ENCODE data around the gene LAGE3. TPM values are rescaled to one million over a fixed set of nuclear protein-coding genes. Genes with fewer than 3 reads are reported as not detected.

LAGE3 gene
- total RNA-seq, 1 donor: 19.1 TPM

DNA sequence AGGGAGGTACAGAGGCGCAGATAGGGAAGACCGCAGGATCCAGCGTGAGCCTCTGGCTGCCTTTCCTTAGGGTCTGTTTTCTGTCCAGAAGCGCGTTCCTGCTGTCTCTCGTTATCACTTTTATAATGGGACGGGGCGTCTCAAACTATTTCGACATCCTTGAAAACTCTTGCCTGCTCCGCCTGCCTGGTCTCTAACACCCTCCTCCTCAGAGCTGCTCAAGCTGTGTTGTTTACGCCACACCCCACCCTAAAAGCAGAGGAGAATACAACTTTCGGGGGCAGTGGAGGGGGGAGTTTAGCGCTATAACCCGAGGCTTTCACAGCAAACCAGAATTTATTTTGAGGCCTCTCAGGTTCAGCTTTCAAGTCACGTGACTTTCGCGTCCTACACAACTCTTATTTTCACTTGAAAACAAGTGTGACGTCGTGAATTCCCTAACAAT is 37.6 kb upstream of the LAGE3 start:
- DNase-seq (ENCODE audit: low read depth): peak; percentile 88
- peak overlapping the region; percentile 54 for H3K4me3 ChIP-seq (ENCODE audit: low read depth, low read length)
- TF ChIP-seq CTCF (IDR thresholded peaks at IDR 0.05; ENCODE audit: insufficient read depth, low read length): no peak

DNA sequence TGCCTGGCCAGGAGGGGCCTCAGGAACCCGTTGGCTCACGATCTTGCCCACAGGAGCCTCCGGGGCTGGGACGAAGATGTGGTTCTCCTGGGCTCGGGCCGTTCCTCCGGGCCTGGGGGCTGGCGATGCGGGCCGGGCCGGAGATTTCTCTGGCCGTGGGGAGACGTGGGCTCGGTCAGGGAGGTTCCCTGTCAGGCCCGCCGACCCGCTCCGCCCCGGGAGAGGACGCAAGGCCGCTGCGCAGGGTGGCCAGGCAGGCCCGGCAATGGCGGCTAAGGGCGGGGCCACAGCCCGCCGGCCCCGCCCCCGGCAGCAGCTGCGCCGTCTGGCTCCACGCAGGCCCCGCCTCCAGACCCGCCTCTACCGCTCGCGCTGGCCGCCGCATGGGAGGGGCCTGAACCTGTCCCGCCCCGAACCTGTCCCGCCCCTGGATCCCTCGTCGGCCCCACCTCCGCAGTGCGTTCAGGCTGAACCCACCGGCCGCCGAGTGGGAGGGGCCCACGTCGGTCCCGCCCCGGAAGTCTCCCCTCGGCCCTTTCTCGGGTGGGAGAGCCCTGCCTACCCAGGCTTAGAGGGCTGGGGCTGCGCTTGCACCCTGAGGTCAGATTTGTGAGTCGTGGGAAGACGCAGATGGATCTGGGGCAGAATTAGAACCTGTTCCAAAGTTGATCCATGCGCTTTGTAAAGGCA is 37.0 kb upstream of the LAGE3 start, which contains the start of gene FAM3A:
Gene FAM3A, minus strand, starts transcription at position 267 of the 690 bp plus-strand sequence. CDS start 460 bp downstream, outside the sequence.
- peak; percentile 84 for DNase-seq (ENCODE audit: low read depth)
- peak within 1 kb of the TSS; percentile 73 for H3K4me3 ChIP-seq (ENCODE audit: low read depth, low read length)
- no peak for TF ChIP-seq CTCF (IDR thresholded peaks at IDR 0.05; ENCODE audit: insufficient read depth, low read length)

GRCh38 chrX:154515090-154515965 is 36.2 kb upstream of the LAGE3 start:
- DNase-seq (ENCODE audit: low read depth): no peak
- TF ChIP-seq CTCF (IDR thresholded peaks at IDR 0.05; ENCODE audit: insufficient read depth, low read length): no peak
- H3K4me3 ChIP-seq (ENCODE audit: low read depth, low read length): peak overlapping the region; percentile 73

DNA sequence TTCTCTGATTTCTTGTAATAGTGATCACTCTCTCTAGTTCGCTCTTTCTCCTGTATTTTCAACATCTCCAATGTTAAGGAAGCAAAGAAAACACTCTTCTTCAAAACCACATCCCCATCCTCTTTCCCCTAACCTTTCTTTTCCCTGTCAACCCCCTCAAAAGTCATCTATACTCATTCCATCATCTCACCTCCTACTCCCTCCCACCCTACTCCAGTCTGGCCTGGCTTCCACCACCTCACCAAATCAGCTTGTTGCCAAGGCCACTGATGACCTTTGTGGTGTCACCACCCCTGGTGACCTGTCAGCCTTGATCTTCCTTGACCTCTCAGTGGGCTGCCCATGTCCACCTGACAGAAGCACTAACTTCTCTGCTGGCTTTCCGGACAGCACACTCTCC is 34.6 kb upstream of the LAGE3 start:
- no peak for DNase-seq (ENCODE audit: low read depth)
- H3K4me3 ChIP-seq (ENCODE audit: low read depth, low read length): no peak overlapping the region
- no peak for TF ChIP-seq CTCF (IDR thresholded peaks at IDR 0.05; ENCODE audit: insufficient read depth, low read length)

- no peak for DNase-seq (ENCODE audit: low read depth)
- no peak overlapping the region for H3K4me3 ChIP-seq (ENCODE audit: low read depth, low read length)
- no peak for TF ChIP-seq CTCF (IDR thresholded peaks at IDR 0.05; ENCODE audit: insufficient read depth, low read length)
Observed at GRCh38 chrX:154512879-154513553, 33.9 kb upstream of the LAGE3 start.

DNA sequence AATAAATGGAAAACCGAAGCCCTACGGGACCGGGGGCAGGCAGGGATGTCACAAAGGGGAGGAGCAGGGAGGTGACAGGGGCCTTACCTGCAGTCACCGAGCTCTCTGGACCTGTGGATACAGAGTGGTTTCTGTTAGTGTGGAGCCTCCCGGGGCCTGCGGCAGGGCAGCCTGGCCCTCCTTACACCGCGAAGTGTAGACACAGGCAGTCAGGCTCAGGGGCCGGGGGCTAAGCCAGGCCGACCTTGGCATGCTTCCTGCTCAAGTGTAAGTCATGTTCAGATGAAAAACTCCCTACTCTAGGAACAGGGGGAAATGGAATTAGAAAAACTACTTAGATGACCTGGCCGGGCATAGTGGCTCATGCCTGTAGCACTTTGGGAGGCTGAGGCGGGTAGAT is 32.7 kb upstream of the LAGE3 start:
- TF ChIP-seq CTCF (IDR thresholded peaks at IDR 0.05; ENCODE audit: insufficient read depth, low read length): no peak
- DNase-seq (ENCODE audit: low read depth): no peak
- no peak overlapping the region for H3K4me3 ChIP-seq (ENCODE audit: low read depth, low read length)
